ENCODE measurements around the gene CEP83.

CEP83 gene

GRCh38 chr12:94309373-94309772 lies 150.3 kb downstream of the CEP83 start:
- Histone ChIP-seq H3K9me3 (ENCODE audit: insufficient read depth, low read length) (no peaks in the 10 kb centered on the region), H2AFZ (ENCODE audit: low read depth, low read length) (no peak overlapping the region), H3K4me1 (ENCODE audit: low read length) (peaks cover 35% of the 10 kb centered on the region), H3K4me2 (ENCODE audit: low read length) (peak overlapping the region; percentile 44), H3K27ac (ENCODE audit: low read length) (peak overlapping the region; percentile 24), H4K20me1 (ENCODE audit: insufficient read depth, low read length) (peaks cover 14% of the 10 kb centered on the region), H3K9ac (ENCODE audit: low read length) (no peak overlapping the region), H3K79me2 (ENCODE audit: low read length) (no peaks in the 10 kb centered on the region), H3K4me3 (ENCODE audit: low read length) (peak overlapping the region; percentile 2; the same call in 1 of the 2 replicates), H3K27me3 (ENCODE audit: low read depth, low read length) (peaks cover 6% of the 10 kb centered on the region; the same call in 1 of the 2 replicates), H3K36me3 (replicated peaks; ENCODE audit: low read depth, low read length) (peaks cover 60% of the 10 kb centered on the region)
- TF ChIP-seq, protein P1, sequence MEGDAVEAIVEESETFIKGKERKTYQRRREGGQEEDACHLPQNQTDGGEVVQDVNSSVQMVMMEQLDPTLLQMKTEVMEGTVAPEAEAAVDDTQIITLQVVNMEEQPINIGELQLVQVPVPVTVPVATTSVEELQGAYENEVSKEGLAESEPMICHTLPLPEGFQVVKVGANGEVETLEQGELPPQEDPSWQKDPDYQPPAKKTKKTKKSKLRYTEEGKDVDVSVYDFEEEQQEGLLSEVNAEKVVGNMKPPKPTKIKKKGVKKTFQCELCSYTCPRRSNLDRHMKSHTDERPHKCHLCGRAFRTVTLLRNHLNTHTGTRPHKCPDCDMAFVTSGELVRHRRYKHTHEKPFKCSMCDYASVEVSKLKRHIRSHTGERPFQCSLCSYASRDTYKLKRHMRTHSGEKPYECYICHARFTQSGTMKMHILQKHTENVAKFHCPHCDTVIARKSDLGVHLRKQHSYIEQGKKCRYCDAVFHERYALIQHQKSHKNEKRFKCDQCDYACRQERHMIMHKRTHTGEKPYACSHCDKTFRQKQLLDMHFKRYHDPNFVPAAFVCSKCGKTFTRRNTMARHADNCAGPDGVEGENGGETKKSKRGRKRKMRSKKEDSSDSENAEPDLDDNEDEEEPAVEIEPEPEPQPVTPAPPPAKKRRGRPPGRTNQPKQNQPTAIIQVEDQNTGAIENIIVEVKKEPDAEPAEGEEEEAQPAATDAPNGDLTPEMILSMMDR (IDR thresholded peaks at IDR 0.05; ENCODE audit: low read depth, low read length), result no peak
- peak; percentile 72; the same call in 1 of the 2 replicates for TF ChIP-seq EZH2phosphoT487 (IDR thresholded peaks at IDR 0.05; ENCODE audit: low read depth)

DNA sequence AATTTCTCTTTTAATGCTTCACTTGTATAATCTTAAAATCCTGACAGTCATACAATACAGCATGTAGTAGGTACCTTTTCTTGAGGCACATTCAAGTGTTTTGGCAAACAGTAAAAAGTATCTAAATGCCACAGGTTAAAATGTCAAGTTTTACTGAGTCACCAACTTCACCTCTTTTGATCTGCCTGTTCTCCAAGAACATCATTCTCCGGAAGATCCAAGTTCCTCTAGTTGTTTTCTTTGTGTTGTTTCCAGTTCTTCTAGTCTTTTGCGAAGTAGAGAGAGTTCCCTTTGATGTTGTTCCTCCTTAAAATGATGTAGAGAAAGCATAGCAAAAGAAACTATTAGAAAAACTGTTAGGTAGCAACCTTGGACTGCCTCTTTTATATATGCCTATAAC lies 151.1 kb downstream of the CEP83 start:
- peaks cover 14% of the 10 kb centered on the region for H4K20me1 ChIP-seq (ENCODE audit: insufficient read depth, low read length)
- no peak overlapping the region for H3K27ac ChIP-seq (ENCODE audit: low read length)
- no peak overlapping the region for H3K4me3 ChIP-seq (ENCODE audit: low read length)
- peaks cover 66% of the 10 kb centered on the region for H3K36me3 ChIP-seq (replicated peaks; ENCODE audit: low read depth, low read length)
- H2AFZ ChIP-seq (ENCODE audit: low read depth, low read length), result no peak overlapping the region
- no peak overlapping the region for H3K9ac ChIP-seq (ENCODE audit: low read length)
- H3K4me1 ChIP-seq (ENCODE audit: low read length), result peaks cover 35% of the 10 kb centered on the region
- no peaks in the 10 kb centered on the region for H3K9me3 ChIP-seq (ENCODE audit: insufficient read depth, low read length)
- no peaks in the 10 kb centered on the region for H3K79me2 ChIP-seq (ENCODE audit: low read length)
- peak overlapping the region; percentile 44 for H3K4me2 ChIP-seq (ENCODE audit: low read length)
- TF ChIP-seq, protein P1 (IDR thresholded peaks at IDR 0.05; ENCODE audit: low read depth, low read length), result no peak
- no peak for TF ChIP-seq EZH2phosphoT487 (IDR thresholded peaks at IDR 0.05; ENCODE audit: low read depth)
- H3K27me3 ChIP-seq (ENCODE audit: low read depth, low read length), result peaks cover 6% of the 10 kb centered on the region; the same call in 1 of the 2 replicates

GRCh38 chr12:94305130-94305957 lies 154.3 kb downstream of the CEP83 start:
- Histone ChIP-seq H3K36me3 (replicated peaks; ENCODE audit: low read depth, low read length) (peaks cover 59% of the 10 kb centered on the region), H3K9ac (ENCODE audit: low read length) (no peak overlapping the region), H3K4me2 (ENCODE audit: low read length) (peak overlapping the region; percentile 49), H3K9me3 (ENCODE audit: insufficient read depth, low read length) (no peaks in the 10 kb centered on the region), H4K20me1 (ENCODE audit: insufficient read depth, low read length) (peaks cover 14% of the 10 kb centered on the region), H3K27ac (ENCODE audit: low read length) (no peak overlapping the region), H2AFZ (ENCODE audit: low read depth, low read length) (no peak overlapping the region), H3K27me3 (ENCODE audit: low read depth, low read length) (peaks cover 6% of the 10 kb centered on the region; the same call in 1 of the 2 replicates), H3K4me3 (ENCODE audit: low read length) (no peak overlapping the region), H3K79me2 (ENCODE audit: low read length) (no peaks in the 10 kb centered on the region), H3K4me1 (ENCODE audit: low read length) (peaks cover 33% of the 10 kb centered on the region)
- TF ChIP-seq EZH2phosphoT487 (IDR thresholded peaks at IDR 0.05; ENCODE audit: low read depth), result 0 out of 2 replicates have a peak, but pooled peaks have one; percentile 50
- TF ChIP-seq, protein P1 (IDR thresholded peaks at IDR 0.05; ENCODE audit: low read depth, low read length), result no peak

DNA sequence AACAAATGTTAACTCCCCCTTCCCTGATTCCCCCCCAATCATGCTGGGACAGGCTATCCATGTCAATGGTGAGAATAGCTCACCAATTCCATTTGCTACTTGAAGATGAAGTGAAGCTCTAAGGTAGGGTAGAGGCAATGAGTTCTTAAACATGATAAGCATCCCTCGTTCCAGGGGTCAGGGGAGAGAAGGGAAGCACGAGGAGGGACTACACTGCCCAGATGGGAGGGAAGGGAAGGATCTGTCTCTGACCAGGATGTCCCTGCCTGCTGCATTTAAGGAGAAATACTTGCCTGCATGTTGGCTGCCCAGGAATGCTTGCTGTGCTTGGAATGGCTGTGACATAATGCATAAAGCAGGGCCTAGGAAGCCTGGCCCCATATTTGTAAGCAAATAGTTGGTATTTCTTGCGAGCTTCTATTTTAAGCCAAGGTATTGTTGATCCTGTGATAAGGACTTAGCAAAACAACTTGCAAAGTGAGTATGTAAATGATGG lies 155.1 kb downstream of the CEP83 start:
- Histone ChIP-seq H3K79me2 (ENCODE audit: low read length) (no peaks in the 10 kb centered on the region), H3K27me3 (ENCODE audit: low read depth, low read length) (peaks cover 6% of the 10 kb centered on the region; the same call in 1 of the 2 replicates)

More for the DNA sequence above, 155.1 kb downstream of the CEP83 start:
- Histone ChIP-seq H3K27ac (ENCODE audit: low read length) (no peak overlapping the region), H3K4me2 (ENCODE audit: low read length) (no peak overlapping the region), H3K9ac (ENCODE audit: low read length) (no peak overlapping the region), H3K4me1 (ENCODE audit: low read length) (peaks cover 27% of the 10 kb centered on the region), H3K36me3 (replicated peaks; ENCODE audit: low read depth, low read length) (peaks cover 63% of the 10 kb centered on the region), H3K9me3 (ENCODE audit: insufficient read depth, low read length) (no peaks in the 10 kb centered on the region), H3K4me3 (ENCODE audit: low read length) (no peak overlapping the region), H2AFZ (ENCODE audit: low read depth, low read length) (no peak overlapping the region), H4K20me1 (ENCODE audit: insufficient read depth, low read length) (peaks cover 14% of the 10 kb centered on the region)
- no peak for TF ChIP-seq EZH2phosphoT487 (IDR thresholded peaks at IDR 0.05; ENCODE audit: low read depth)
- TF ChIP-seq, protein P1 (IDR thresholded peaks at IDR 0.05; ENCODE audit: low read depth, low read length), result no peak
